ENCODE results near the gene ITIH4. TPM values are rescaled to one million over a fixed set of nuclear protein-coding genes. Genes with fewer than 3 reads are reported as not detected.

ITIH4 gene
- total RNA-seq, 1 donor from 2014 or later, result 0.13 TPM

- DNase-seq (ENCODE audit: low read depth), result no peak
- no peak overlapping the region for H3K4me3 ChIP-seq (ENCODE audit: low read depth, low read length)
Observed at GRCh38 chr3:52836986-52837385, 6.5 kb upstream of the ITIH4 start.

DNA sequence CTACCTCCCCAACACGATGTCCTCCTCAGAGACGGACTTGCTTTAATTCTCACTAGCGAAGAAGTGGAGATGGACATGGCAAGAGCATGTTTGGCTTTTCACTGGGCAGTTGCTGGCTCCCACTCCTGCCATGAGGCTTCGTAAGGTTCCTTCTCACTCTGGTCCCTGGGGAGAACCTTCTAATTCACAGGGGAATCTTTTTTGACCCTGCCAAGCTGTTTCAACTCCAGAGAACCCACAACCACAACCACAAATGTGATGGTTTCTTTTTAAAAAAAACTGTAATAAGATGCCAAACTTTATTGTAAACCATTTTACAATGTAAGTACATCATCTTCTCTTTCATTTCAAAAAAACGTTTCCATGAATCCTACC is 6.0 kb upstream of the ITIH4 start:
- Histone ChIP-seq H3K36me3 (ENCODE audit: control insufficient read depth, insufficient read depth, low read length) (no peaks in the 10 kb centered on the region), H3K27me3 (ENCODE audit: control insufficient read depth, insufficient read depth, low read length) (no peaks in the 10 kb centered on the region), H3K4me3 (ENCODE audit: low read depth, low read length) (no peak overlapping the region)
- DNase-seq (ENCODE audit: low read depth), result no peak
- TF ChIP-seq, protein P1, sequence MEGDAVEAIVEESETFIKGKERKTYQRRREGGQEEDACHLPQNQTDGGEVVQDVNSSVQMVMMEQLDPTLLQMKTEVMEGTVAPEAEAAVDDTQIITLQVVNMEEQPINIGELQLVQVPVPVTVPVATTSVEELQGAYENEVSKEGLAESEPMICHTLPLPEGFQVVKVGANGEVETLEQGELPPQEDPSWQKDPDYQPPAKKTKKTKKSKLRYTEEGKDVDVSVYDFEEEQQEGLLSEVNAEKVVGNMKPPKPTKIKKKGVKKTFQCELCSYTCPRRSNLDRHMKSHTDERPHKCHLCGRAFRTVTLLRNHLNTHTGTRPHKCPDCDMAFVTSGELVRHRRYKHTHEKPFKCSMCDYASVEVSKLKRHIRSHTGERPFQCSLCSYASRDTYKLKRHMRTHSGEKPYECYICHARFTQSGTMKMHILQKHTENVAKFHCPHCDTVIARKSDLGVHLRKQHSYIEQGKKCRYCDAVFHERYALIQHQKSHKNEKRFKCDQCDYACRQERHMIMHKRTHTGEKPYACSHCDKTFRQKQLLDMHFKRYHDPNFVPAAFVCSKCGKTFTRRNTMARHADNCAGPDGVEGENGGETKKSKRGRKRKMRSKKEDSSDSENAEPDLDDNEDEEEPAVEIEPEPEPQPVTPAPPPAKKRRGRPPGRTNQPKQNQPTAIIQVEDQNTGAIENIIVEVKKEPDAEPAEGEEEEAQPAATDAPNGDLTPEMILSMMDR (IDR thresholded peaks at IDR 0.05; ENCODE audit: insufficient read depth, low read length, poor library complexity, severe bottlenecking), result no peak

More at GRCh38 chr3:52836986-52837385, 6.5 kb upstream of the ITIH4 start:
- Histone ChIP-seq H3K27me3 (ENCODE audit: control insufficient read depth, insufficient read depth, low read length) (no peaks in the 10 kb centered on the region), H3K36me3 (ENCODE audit: control insufficient read depth, insufficient read depth, low read length) (no peaks in the 10 kb centered on the region)
- TF ChIP-seq, protein P1 (IDR thresholded peaks at IDR 0.05; ENCODE audit: insufficient read depth, low read length, poor library complexity, severe bottlenecking), result no peak

DNA sequence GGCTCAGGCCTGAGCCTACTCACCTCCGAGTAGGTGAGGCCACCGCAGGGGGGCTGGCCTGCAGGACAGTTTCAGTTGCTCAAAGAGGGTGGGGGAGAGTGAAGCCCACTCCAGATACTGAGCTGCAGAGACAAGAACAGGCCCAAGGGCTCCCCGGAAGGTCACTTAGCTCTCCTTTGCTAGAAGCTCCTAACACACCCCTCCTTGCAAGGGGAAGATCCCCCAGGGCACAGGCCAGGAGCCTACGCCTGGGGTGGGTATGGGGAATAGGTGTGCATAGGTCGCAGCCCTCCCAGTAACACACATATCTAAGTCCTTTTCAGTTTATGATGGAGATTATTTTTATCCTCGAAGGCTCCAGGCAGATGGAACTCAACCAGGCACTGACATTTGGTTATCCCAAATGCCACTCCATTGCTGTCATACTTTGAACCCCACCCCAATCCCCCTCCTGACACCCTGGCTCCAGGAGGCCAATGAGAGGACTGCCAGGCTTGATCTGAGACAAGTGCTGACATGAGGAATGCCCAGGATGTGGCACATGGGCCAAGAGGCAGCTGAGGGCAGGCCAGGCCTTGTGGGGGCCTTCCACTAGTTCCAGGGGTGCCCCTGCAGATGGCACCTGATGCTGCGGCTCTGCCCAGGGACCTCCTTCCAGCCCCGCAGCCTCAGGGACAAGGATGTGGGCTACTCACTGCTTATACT is 5.4 kb upstream of the ITIH4 start:
- no peaks in the 10 kb centered on the region for H3K36me3 ChIP-seq (ENCODE audit: control insufficient read depth, insufficient read depth, low read length)
- no peak for DNase-seq (ENCODE audit: low read depth)
- no peaks in the 10 kb centered on the region for H3K27me3 ChIP-seq (ENCODE audit: control insufficient read depth, insufficient read depth, low read length)
- TF ChIP-seq, protein P1 (IDR thresholded peaks at IDR 0.05; ENCODE audit: insufficient read depth, low read length, poor library complexity, severe bottlenecking), result no peak
- H3K4me3 ChIP-seq (ENCODE audit: low read depth, low read length), result no peak overlapping the region

- H3K4me3 ChIP-seq (ENCODE audit: low read depth, low read length), result no peak within 1 kb of the TSS
- no peaks in the 10 kb centered on the region for H3K36me3 ChIP-seq (ENCODE audit: control insufficient read depth, insufficient read depth, low read length)
- DNase-seq (ENCODE audit: low read depth), result no peak
- TF ChIP-seq, protein P1 (IDR thresholded peaks at IDR 0.05; ENCODE audit: insufficient read depth, low read length, poor library complexity, severe bottlenecking), result no peak
- H3K27me3 ChIP-seq (ENCODE audit: control insufficient read depth, insufficient read depth, low read length), result no peaks in the 10 kb centered on the region
Observed at GRCh38 chr3:52834871-52835501, 4.5 kb upstream of the ITIH4 start, which contains the start of gene MUSTN1. TSS of gene MUSTN1 (minus strand) at chr3:52835019. CDS start at chr3:52834948, 71 bp downstream.

DNA sequence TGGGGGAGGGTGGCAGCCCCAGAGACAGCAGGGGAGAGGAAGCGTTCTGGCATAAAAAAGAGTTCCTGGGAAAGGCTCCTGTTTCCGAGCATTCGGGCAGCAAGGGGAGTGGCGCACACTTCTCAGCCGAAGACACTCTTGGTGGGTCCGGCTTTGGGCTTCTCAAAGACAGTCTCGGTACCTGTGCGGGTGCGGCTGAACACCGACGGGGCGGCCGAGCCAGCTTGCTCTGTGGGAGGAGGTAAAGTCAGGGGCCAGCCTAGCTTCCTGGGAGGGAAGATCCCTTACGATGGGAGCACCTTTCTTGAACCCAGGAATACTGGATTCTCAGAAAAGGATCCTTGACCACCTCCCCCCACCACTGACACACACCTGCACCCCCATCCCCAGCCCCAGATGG is 2.7 kb upstream of the ITIH4 start:
- H3K27me3 ChIP-seq (ENCODE audit: control insufficient read depth, insufficient read depth, low read length), result no peaks in the 10 kb centered on the region
- TF ChIP-seq, protein P1 (IDR thresholded peaks at IDR 0.05; ENCODE audit: insufficient read depth, low read length, poor library complexity, severe bottlenecking), result no peak
- H3K36me3 ChIP-seq (ENCODE audit: control insufficient read depth, insufficient read depth, low read length), result no peaks in the 10 kb centered on the region
- no peak overlapping the region for H3K4me3 ChIP-seq (ENCODE audit: low read depth, low read length)
- DNase-seq (ENCODE audit: low read depth), result no peak
